HepG2 (cell line): ENCODE measurements around the gene PXMP4. TPM values are rescaled to one million over a fixed set of nuclear protein-coding genes. Genes with fewer than 3 reads are reported as not detected.

Experiments used
- CAMTA2 ChIP-seq: sonication (generic); formaldehyde crosslinking; IDR thresholded peaks from 2 replicates; pipeline ENCODE4 v1.4.0; 2020; ENCODE audit warnings: mild to moderate bottlenecking, missing genetic modification reagents, borderline replicate concordance
- FOXA1 ChIP-seq, 2 experiments: fragments of 450-650 bp in 1 of 2; sonication (generic) in 1 of 2; formaldehyde crosslinking in 1 of 2; IDR thresholded peaks; 2 replicates each; pipeline versions ENCODE4 v1.4.0 to v1.6.1; 2016 to 2020; ENCODE audit warnings: missing genetic modification reagents in 1 of 2
- HDAC1 ChIP-seq: sonication (generic); formaldehyde crosslinking; IDR thresholded peaks from 2 replicates; pipeline ENCODE4 v1.5.1; 2020; ENCODE audit warnings: mild to moderate bottlenecking, missing genetic modification reagents
- HMG20B ChIP-seq: conservative IDR thresholded peaks from 2 replicates; pipeline ENCODE4 v1.6.1; 2016; ENCODE audit warnings: missing genetic modification reagents, missing compliant biosample characterization
- HOMEZ ChIP-seq: IDR thresholded peaks from 2 replicates; pipeline ENCODE4 v1.6.1; 2016; ENCODE audit warnings: low read depth
- IRF1 ChIP-seq: sonication (generic); formaldehyde crosslinking; IDR thresholded peaks from 2 replicates; pipeline ENCODE4 v1.4.0; 2020; ENCODE audit warnings: low read depth, mild to moderate bottlenecking, missing genetic modification reagents
- JARID2 ChIP-seq: sonication (generic); formaldehyde crosslinking; IDR thresholded peaks from 2 replicates; pipeline ENCODE4 v1.8.1; 2023; ENCODE audit warnings: missing genetic modification reagents, inconsistent platforms; ENCODE audit not compliant: insufficient replicate concordance
- JUN ChIP-seq: sonication (generic); formaldehyde crosslinking; IDR thresholded peaks from 2 replicates; pipeline ENCODE4 v1.4.0; 2020; ENCODE audit warnings: mild to moderate bottlenecking, missing genetic modification reagents
- KDM4B ChIP-seq: sonication (generic); formaldehyde crosslinking; IDR thresholded peaks from 2 replicates; pipeline ENCODE4 v1.4.0; 2020; ENCODE audit warnings: missing genetic modification reagents
- MED13 ChIP-seq: sonication (generic); formaldehyde crosslinking; IDR thresholded peaks from 2 replicates; pipeline ENCODE4 v1.5.0; 2020; ENCODE audit warnings: missing genetic modification reagents
- MXD4 ChIP-seq: IDR thresholded peaks from 2 replicates; pipeline ENCODE4 v1.6.1; 2016; ENCODE audit warnings: mild to moderate bottlenecking, missing biosample characterization, missing genetic modification reagents
- NFE2L2 ChIP-seq: fragments of 150-350 bp; IDR thresholded peaks from 2 replicates; pipeline ENCODE4 v1.6.1; 2014; ENCODE audit warnings: low read length
- PBX3 ChIP-seq: sonication (generic); formaldehyde crosslinking; IDR thresholded peaks from 2 replicates; pipeline ENCODE4 v1.8.1; 2023; ENCODE audit warnings: missing genetic modification reagents, inconsistent platforms, borderline replicate concordance
- PRMT3 ChIP-seq: sonication (generic); formaldehyde crosslinking; IDR thresholded peaks from 2 replicates; pipeline ENCODE4 v1.8.1; 2022; ENCODE audit warnings: low read depth, mild to moderate bottlenecking, moderate library complexity, missing genetic modification reagents, borderline replicate concordance
- SAP130 ChIP-seq: IDR thresholded peaks from 2 replicates; pipeline ENCODE4 v1.6.1; 2016; ENCODE audit warnings: low read depth
- SP1 ChIP-seq, 2 experiments: fragments of 450-650 bp in 1 of 2; sonication (generic) in 1 of 2; formaldehyde crosslinking in 1 of 2; IDR thresholded peaks; 2 replicates each; pipeline versions ENCODE4 v1.4.0 to v1.6.1; 2016 to 2020; ENCODE audit warnings: missing genetic modification reagents in 1 of 2
- TFDP2 ChIP-seq: sonication (generic); formaldehyde crosslinking; IDR thresholded peaks from 2 replicates; pipeline ENCODE4 v1.4.0; 2020; ENCODE audit warnings: missing genetic modification reagents
- ZNF362 ChIP-seq: sonication (generic); formaldehyde crosslinking; IDR thresholded peaks from 2 replicates; pipeline ENCODE4 v1.4.0; 2020; ENCODE audit warnings: missing genetic modification reagents, mild to moderate bottlenecking, borderline replicate concordance
- ZNF550 ChIP-seq: sonication (generic); formaldehyde crosslinking; IDR thresholded peaks from 2 replicates; pipeline ENCODE4 v1.4.0; 2020; ENCODE audit warnings: mild to moderate bottlenecking, missing genetic modification reagents, borderline replicate concordance
- ZNF644 ChIP-seq: IDR thresholded peaks from 2 replicates; pipeline ENCODE4 v1.6.1; 2016; ENCODE audit warnings: low read depth
- ZNF784 ChIP-seq: sonication (generic); formaldehyde crosslinking; IDR thresholded peaks from 2 replicates; pipeline ENCODE4 v1.5.1; 2020; ENCODE audit warnings: missing genetic modification reagents, mild to moderate bottlenecking, borderline replicate concordance
- ZNF850 ChIP-seq: sonication (generic); formaldehyde crosslinking; conservative IDR thresholded peaks from 2 replicates; pipeline ENCODE4 v1.9.0; 2021; ENCODE audit warnings: mild to moderate bottlenecking, missing genetic modification reagents
- polyA plus RNA-seq, 8 experiments: library from polyadenylated mRNA; depleted of rRNA in 3 of 8; stranded (reverse) in 7 of 8; unstranded in 1 of 8; fragments of >200 nt; fragmentation: Illumina TruSeq in 4 of 8; extraction: Trizol in 4 of 8; gene quantifications; 2 replicates each; pipeline versions ENCODE4 v1.2.1 to v1.2.3, GENCODE V29; 2011 to 2016; ENCODE audit warnings: low read depth in 4 of 8, missing spikeins in 1 of 8, mixed read lengths in 1 of 8; ENCODE audit not compliant: insufficient read depth in 1 of 8
- total RNA-seq, 5 experiments: library from RNA; depleted of rRNA; stranded (reverse); fragments of >200 nt; fragmentation: Illumina TruSeq; extraction: Trizol; gene quantifications; 2 replicates each; pipeline ENCODE4 v1.2.3, GENCODE V29; 2016; ENCODE audit warnings: low read depth in 1 of 5

Gene PXMP4
- total and polyA plus RNA-seq, 2 of the 13 experiments (the other 11 are each of a cell fraction or from before 2014, with no cell fraction given), result not detected

GRCh38 chr20:33732166-33732970 lies 12.3 kb upstream of the PXMP4 start (continued):
- no peak; the same call in 1 of the 2 replicates for TF ChIP-seq PBX3
- peak; percentile 5; the same call in 1 of the 2 replicates for TF ChIP-seq KDM4B (CRISPR knock-in tag)
- peak; percentile 98 for TF ChIP-seq ZNF784
- TF ChIP-seq ZNF850 (CRISPR knock-in tag), result no peak; the same call in 1 of the 2 replicates
- 0 out of 2 replicates have a peak, but pooled peaks have one; percentile 48 for TF ChIP-seq CAMTA2
- TF ChIP-seq JUN (CRISPR knock-in tag), result no peak; the same call in 1 of the 2 replicates
- peak; percentile 75 for TF ChIP-seq SAP130 (CRISPR knock-in tag)
- no peak; the same call in 1 of the 2 replicates for TF ChIP-seq ZNF644 (CRISPR knock-in tag)
- no peak for TF ChIP-seq NFE2L2
- TF ChIP-seq HDAC1 (CRISPR knock-in tag), result peak; percentile 72; the same call in 1 of the 2 replicates
- TF ChIP-seq FOXA1 (IDR thresholded peaks at IDR 0.05), result no peak
- no peak; the same call in 1 of the 2 replicates for TF ChIP-seq FOXA1 (CRISPR knock-in tag; IDR thresholded peaks at IDR 0.05)
- TF ChIP-seq SP1 (IDR thresholded peaks at IDR 0.05), result no peak
- no peak; the same call in 1 of the 2 replicates for TF ChIP-seq SP1 (CRISPR knock-in tag; IDR thresholded peaks at IDR 0.05)
- peak; percentile 62; the same call in 1 of the 2 replicates for TF ChIP-seq HOMEZ (CRISPR knock-in tag)
- no peak for TF ChIP-seq JARID2
- peak; percentile 94 for TF ChIP-seq TFDP2 (CRISPR knock-in tag)
- no peak for TF ChIP-seq ZNF550 (CRISPR knock-in tag)
- peak; percentile 37; the same call in 1 of the 2 replicates for TF ChIP-seq PRMT3 (CRISPR knock-in tag)
- peak; percentile 13; the same call in 1 of the 2 replicates for TF ChIP-seq MED13 (CRISPR knock-in tag)
- TF ChIP-seq ZNF362 (CRISPR knock-in tag), result no peak
- TF ChIP-seq IRF1 (CRISPR knock-in tag), result no peak
- TF ChIP-seq MXD4 (CRISPR knock-in tag), result peak; percentile 79
- TF ChIP-seq HMG20B (CRISPR knock-in tag), result no peak
